CD4-positive, alpha-beta T cell treated with Interferon alpha-2 for 1 hour (primary cell): Measurements from ENCODE around the gene DAAM2.

Experiments used
- DNase-seq, 2 donors: peaks; one replicate each; pipeline ENCODE4 v3.0.0-alpha.2; 2020 to 2022

The DAAM2 gene

DNA sequence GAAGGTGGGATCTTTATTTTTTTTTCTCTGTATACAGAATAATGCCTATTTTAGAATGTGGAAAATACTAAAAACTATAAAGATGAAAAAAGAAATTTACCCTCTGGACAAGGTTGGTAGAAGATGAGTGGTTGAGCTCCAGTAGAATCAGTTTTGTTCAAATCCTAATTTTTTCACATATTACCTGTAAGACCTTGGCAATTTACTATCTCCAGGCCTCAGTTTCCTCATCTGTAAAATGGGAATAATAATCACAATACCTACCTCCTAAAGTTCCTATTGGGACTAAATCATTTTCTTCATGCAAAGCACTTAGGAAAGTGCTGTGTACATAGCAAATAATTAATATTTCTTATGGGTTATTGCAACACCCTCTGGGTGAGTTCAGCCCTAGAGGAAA is 28.4 kb downstream of the DAAM2 start:
- DNase-seq = no peak

DNA sequence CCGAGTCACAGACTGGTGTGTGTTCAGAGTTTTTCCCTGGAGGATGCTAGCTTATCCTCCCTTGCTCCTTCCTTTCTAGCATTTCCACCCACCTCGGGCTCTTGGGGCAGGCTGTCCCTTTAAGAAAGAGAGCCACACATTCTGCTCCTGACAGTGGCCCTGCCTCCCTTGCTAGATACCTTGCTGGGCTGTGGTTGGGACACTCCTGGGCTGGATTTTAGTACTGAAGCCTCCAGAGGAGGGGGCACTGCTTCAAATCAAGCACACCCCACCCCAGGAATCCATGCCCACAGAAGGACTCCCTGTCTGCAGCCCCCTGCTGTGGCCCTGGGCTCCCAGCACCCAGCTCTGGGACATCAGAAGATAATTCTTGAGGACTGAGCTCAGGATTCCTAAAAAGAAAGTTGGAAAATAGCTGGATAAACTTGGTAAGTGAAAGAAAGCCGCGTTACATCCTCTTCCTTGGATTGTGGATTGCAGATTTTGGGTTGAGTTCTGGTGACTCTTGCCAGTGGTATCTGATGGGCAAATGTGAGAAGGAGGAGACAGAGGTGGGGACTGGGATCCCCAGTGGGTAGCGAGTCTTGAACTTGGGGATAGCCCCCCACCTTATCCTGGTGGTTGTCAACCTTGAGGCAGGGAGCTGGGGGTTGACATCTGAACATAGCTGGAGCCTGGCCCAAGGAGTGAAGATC is 29.0 kb downstream of the DAAM2 start:
- no peak for DNase-seq

DNA sequence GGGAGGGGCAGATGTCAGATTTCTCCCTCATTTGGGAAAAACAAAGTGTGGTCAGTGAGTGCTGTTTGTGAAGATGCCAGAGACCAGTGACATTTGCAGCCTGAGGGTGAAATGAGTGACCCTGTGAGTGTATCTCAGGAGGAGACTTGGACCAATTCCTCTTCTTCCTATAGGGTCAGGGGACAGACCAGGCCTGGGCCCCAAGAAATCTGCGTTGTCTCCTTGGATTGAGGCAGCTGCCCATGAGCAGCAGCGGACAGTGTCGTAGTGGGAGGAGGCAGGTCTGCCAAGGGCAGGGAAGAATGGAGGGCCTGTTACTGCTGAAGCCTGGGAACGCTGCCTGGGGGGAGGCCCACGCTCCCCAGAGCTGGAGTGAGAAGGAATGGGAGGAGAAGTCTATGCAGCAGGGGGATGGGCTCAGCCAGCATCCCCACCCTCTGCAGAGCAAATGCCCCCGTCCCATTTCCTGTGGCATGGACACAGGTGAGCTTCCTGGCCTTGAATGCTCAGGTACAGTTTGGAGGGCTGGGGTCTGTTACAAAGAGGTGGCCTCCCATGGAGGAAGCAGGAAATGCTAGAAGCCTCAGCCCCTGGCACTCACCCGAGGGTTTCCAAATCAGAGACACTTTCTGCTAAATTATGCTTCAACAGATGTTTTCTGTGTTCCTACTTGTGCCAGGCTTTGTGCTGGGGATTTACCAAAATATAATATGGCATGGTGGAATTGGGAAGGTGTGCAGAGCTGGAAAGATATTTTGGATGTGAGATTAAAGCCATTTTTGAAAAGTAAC is 29.8 kb downstream of the DAAM2 start:
- no peak for DNase-seq

DNA sequence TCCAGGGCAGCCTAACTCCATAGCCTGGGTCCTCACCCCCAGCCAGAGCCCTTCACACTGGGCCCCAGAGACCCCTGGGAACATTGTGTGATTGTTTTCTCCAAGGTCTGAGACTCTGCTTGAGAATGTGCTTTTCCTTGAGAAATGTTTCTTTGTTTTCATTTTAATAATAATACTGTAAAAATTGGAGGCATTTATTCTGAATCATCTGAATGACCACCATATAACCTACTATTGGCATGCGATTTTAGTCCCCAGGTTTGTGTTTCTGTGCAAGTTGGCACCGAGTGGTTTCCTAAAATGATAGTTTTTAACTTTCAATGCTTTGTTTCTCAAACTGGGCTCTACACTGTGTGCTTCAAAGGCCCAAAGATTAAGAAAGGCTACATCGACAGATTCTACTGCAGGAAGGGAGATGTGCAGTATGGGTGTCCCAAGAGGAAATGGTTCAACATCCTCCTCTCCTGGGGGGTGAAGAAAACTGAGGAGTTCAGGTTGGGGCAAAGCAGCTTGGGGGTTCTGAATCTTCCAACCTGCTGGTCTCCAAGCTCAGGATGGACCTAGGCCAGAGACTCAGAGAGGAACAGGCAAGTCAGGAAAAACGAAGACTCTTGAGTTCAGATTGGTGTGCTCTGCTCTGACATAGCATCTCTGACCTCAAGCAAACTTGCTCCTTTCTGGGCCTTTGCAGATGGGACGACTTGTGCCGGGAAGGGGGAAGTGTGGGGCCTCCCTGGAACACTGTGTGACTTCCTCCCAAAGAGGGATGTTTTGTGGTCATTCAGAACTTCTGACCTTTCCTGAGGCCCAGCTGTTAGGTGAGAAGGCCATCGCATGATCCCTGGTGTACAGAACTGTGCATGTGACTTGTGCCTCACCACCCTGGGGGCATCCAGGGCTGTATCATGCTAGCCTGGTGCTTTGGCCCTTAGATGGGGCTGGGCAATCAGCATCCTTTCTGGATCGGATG is 31.0 kb downstream of the DAAM2 start:
- DNase-seq = no peak

DNA sequence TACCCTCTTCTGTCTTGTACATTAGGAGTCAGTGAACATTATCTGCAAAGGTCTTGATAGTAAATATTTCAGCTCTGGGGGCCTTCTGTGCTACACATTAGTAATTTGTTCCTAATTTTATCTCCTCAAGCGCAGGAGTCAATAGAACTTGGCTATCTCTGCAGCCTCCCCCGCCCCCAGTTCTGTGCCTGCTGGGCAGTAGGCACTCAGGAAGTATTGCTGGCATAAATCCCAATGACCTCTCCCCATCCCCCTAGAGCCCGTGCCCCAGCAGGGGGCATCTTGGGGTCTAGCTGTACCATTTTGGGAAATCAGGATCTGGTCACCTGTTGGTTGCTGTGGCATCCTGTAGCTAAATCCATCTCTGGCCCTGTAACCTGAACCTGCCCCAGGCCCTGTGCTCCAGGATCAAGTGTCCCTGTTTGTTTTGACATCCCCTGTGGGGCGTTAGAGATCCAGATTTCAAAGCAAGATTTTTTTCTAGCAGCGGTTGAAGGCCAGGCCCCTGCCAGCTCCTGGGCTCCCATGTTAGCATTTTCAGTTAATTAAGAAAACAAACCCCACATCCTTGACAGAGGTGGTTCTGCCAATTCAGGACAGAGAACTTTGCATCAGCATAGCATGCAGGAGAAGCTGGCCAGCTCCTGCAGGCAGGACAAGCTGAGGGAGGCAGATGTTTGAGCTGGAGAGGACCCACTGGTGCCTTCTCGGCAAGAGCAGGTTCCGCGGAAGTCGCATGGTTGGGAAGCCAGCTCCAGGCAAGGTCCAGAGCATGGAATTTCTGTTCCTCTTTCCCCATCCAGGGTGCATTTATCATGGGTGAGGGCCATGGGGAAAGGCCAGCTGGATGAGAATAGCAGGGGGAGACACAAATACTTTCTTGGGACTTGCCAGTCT is 32.1 kb downstream of the DAAM2 start:
- DNase-seq = no peak

DNA sequence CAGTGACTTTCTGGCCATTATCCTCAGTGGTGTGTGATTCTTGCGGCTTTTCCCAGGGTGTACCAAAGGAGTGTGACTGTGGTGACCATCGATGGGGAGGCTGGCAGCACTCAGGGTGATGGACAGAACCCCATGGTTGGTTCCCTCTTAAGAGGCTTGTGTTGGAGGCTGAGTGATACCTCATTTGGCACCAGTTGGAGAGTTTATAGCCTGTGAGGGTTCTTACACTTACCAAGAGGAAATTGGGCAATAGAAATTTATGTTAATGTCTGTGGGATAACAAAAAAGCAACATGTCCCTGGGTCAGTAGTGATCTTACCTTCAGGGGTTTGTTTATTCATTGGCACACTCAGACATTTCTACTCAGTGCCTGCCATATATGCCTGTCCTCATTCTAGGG is 37.2 kb downstream of the DAAM2 start:
- no peak for DNase-seq

DNA sequence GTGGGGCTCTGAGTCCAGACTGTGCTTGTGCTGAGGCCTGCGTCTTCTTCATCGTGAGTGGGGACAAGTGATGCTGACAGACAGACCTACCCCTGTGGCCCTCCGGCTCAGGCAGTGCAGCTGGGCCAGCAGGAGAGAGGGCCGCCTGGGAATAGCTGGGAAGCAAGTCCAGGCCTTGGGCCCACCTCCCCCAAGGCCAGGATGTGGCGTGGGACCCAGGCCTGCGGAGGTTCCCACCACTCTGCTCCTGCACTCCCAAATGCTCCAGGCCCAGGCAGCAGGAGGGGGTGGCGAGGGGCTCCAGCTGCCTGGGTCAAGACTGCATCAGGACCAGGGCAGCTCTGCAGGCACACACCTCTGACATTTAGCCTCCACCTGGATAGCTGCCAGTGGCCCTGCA is 38.3 kb downstream of the DAAM2 start:
- no peak for DNase-seq

DNA sequence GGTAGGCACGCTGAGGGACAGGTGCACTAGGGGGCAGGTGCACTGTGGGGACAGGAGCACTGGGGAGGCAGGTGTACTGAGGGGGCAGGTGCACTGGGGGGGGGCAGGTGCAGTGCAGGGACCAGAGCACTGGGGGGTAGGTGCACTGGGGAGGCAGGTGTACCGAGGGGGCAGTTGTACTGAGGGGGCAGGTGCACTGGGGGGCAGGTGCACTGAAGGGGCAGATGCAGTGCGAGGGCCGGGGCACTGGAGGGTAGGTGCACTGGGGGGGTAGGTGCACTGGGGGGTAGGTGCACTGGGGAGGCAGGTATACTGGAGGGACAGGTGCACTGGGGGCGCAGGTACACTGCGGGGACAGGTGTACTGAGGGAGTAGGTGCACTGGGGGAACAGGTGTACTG is 39.5 kb downstream of the DAAM2 start:
- DNase-seq = no peak

DNA sequence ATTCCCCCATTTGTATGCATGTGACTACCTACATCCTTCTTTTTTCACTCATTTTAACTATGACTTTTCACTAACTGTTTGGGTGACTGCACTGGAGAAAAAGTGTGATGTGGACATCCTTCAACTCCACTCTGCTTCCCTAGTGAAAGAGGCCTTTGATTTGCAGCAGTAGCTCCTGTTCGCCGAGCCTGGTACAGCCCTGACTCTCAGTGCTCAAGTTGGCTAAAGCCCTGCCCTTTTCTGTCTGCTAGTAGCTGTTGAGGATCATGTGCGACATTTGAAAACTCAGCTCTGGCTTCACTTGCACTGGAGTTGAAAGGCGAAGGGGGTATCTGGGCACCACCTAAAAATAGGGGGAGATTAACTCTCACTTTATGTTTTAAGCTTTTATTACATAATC is 42.1 kb downstream of the DAAM2 start:
- no peak for DNase-seq

DNA sequence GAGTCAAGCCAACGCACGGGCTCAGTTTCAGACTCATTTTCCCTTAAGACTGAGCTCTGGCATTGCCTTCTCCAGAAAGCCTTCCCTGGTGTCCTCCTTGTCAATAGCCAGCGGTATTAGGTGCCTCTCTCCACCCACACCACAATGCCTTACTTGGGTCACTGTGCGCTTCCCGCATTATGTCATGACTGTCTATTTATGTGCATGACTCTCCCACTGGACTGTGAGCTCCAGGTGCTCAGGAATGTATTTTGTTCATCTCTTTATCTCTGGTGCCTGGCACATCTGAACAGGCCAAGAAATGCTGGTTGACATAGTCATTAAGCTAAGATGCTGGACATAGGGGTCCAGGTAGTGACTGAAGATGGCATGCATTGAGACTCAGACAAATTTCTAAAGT is 42.7 kb downstream of the DAAM2 start:
- DNase-seq = no peak

DNA sequence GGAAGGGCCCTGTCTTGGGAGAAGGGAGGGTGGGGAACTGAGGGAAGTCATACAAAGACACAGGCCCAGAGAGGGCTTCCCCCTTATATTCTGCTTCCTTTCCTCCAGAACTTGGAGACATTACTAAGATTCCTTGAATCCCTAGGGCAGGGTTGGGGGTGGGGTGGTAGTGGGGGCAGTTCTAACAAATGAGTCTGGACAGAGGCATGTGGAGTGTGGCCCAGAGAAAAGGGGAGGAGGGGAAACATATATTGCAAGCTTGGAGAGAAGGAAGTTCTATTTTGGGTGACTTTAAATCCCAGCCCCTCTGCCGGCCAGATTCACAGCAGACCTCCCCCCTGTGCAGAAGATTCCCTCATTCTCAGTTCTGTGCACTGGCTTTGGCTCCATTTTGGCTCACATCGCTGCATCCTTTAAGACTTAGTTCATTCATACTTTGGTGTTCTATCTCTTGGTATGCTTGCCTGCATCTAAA is 43.7 kb downstream of the DAAM2 start:
- no peak for DNase-seq

DNA sequence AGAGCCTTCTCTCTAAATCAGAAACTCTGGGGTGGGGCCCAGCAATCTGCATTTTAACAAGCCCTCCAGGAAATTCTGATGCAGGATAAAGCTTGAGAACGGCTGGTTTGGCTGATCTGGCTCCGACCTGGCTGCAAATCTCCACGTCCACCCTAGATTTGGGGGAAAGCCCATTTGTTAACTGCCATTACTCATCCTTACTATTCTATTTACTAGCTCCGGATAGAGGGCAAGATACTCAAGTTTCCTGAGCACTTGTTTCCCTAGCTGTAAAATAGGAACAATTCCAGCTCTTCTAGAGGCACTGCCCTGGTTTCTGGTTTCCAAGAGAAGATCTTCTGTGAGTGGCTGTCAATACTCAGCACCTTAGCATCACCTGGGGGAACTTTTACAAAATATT is 44.4 kb downstream of the DAAM2 start:
- DNase-seq = no peak

DNA sequence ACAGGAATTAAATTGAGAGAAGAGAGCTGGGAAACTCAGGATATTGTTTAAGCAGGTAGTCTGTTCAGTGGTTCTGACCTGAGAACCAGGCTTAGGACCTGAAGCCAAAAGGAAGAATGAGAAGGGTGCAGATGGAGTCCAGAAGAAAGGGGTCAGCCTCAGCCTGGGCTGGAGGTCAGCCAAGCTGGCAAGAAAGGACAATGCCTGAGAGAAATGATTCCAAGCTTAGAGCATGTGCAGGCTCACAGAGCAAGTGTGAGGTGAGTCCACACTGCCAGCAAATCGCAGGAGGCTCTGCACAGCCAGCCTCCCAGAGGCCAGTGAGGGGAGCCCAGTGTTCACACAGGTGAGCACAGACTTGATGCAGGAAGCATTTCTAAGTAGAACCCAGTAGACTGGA is 47.3 kb downstream of the DAAM2 start:
- no peak for DNase-seq

DNA sequence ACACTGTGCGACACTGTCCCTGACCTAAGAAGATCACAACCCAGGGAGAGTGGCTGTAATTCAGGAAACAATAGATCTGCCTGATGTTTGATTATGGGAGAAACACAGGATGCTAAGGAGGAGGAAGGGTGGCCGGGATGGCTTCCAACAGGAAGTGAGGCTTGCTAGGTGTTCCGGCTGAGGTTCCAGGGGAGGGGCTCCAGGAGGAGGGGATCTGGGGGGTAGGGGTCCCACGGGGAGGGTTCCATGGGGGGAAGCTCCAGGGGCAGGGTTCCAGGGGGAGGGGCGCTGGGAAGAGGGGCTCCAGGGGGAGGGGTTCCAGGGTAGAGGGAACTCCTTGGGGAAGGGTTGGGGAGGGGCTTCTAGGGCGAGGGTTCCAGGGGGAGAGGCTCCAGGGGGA is 48.6 kb downstream of the DAAM2 start:
- DNase-seq = no peak

DNA sequence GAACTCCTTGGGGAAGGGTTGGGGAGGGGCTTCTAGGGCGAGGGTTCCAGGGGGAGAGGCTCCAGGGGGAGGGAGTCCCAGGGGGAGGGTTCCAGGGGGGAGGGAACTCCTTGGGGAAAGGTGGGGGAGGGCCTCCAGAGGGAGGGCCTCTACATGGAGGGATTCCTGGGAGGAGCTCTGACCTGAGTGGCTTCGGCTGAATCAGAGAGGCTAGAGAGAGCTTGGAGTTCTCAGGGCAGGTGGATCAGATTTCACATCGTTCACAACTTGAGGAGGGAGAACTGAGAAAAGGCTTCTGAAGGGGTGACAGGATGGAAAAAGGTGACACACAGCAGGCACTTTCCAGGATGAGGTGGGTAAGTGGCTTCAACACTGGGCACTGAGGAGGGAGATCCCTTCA is 49.1 kb downstream of the DAAM2 start:
- DNase-seq = no peak

DNA sequence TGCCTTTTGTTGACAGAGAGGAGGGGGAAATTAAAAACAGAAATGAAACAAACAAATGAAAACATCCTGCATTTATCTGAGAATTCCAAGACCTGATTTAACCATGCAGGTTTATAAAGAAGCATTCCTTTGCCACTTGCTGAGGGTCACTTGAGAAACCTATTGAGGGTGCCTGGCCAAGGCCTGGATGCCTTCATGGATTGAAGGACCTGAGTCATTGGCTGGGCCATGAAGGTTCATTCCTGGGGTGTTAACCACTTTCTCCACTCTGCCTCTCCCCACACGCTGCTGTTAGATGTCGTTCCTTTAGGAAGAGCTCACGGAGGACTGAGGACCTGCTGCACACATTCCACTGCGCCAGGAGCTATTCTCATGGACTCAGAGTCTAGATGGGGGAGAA is 49.7 kb downstream of the DAAM2 start:
- no peak for DNase-seq

DNA sequence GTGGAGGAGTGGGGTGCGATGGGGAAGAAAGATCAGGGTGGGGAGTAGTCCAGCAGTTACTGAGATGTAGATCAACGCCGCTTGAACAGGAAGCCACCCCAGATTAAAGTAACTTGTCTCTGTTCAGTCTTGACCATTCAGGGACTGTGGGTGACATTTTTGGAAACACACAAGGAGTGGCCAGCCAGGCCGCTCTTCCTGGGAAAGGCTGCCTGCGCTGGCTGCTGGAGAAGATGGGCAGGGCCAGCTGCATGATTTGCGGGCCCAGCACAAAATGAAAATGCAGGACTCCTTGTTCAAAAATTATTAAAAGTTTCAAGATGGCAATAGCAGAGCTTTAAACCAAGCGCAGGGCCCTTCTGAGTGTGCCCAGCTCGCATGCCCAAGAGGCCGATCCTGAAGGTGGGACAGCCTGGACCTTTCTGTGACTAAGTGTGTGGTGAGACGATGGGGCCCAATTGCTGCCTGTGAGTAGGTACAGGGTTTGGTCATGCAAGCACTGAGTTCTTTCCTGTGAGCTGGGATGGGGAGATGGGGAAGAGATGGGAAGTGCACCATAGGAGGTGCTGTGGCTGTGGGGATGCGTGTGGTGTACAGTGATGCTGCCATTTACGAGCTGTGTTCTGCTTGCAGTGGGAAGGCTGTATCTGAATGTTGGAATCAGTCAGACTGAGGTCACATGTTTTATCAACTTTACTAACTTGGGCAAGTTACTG is 51.3 kb downstream of the DAAM2 start:
- DNase-seq = no peak

DNA sequence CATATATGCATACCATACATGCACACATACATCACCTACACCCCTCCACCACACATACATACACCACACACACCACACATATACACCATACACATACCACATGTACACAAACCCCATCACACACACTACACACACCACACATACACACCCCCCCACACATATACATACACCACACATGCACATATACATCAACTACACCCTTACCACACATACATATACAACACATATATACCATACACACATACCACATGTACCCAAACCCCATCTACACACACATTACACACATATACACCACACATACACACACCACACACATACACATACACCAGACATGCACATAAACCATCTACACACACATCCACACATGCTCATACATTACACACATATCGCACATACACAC is 52.7 kb downstream of the DAAM2 start:
- DNase-seq = no peak

DNA sequence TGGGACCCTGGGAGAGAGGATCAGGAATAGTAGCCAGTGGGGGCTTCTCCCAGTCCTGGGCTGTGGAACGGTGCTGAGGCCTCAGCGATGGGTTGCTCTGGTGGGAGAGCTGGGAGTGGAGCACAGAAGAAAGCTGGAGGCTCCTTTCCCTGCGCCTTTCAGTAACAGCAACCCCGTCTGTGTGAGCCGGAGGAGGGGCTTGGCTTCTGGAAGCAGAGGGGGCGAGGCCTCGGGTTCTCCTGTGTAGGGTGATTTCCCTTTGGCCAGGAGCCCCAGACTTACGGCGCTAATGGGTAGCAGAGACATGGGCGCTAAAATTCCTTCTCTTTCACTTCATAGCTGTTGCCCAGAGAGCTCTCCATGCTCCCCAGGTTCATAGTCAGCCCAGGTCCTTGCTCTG is 55.0 kb downstream of the DAAM2 start:
- DNase-seq = no peak

DNA sequence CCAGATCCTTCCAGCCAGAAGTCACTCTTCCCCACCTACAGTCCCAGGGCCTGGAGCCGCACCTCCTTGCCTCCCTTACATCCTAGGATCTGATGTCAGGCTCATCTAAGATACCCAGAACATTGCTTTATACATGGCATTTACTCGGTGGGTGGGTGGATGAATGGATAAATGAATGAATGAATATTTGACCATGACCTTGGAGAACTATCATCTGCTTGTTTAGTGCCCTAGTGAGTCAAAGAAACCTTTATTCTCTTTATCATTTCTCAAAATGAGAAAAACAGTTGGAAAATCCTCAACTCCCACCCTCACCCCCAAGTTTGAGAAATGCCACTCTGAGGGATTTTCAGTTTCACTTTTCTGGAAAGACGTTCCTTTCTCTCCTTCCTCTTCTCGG is 56.0 kb downstream of the DAAM2 start:
- DNase-seq = no peak

DNA sequence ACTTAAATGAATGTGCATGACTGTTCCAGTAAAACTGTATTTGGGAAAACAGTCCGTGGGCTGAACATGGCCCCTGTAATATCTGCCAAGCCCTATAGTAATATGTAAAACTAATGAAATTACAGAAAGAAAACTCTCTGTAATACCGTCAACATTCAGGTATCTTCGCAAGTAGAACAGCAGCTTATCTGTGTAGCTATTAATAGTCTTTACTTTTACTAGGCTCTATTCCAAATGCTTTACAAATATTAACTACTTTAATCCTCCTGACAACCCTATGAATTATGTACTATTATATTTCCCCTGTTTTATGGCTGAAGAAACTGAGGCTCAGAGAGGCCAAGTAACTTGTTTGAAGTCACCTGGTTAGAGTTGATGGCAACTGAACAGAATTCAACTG is 57.1 kb downstream of the DAAM2 start:
- DNase-seq = no peak

DNA sequence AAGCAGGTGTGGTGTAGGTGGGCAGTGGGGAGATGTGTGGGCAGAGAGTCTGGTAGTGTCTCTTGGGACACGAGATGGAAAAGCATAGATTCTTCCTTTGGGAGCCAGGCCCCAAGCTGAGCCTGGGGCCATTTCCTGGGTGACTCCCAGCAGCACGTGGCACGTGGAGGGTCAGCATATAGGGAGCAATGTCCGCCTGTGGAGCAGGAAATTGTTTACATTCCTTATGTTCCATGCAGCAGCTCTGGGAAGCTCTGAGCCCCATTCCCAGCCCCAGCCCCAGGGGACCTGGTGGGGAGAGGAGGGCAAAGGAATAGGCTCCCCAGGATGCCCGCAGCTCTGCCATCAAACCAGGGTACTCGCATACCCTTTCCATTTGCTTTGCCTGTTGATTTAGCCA is 57.6 kb downstream of the DAAM2 start:
- DNase-seq = no peak
